GM19035 (cell line): ENCODE measurements around the gene STK32B.
"Not testable (repeated sequence)": the region's sequence is repeated elsewhere in the genome, so short reads cannot be mapped to it uniquely, and the experiment has no call there.

Experiments
- ATAC-seq: cut with Tn5 transposase; IDR thresholded peaks from one replicate; pipeline ENCODE4 v1.9.1; 2021; ENCODE audit not compliant: unreplicated experiment

Gene STK32B

DNA sequence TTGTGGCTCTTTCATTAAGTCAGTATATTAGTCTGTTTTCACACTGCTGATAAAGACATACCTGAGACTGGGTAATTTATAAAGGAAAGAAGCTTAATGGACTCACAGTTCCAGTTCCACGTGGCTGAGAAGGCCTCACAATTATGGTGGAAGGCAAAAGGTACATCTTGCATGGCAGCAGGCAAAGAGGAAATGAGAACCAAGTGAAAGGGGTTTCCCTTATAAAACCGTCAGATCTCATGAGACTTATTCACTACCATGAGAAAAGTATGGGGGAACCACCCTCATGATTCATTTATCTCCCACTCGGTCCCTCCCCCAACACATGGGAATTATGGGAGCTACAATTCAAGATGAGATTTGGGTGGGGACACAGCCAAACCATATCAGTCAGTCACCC, 15.7 kb downstream of the STK32B start:
- not testable (repeated sequence) for ATAC-seq

GRCh38 chr4:5067908-5068307, 16.6 kb downstream of the STK32B start:
- no peak for ATAC-seq

DNA sequence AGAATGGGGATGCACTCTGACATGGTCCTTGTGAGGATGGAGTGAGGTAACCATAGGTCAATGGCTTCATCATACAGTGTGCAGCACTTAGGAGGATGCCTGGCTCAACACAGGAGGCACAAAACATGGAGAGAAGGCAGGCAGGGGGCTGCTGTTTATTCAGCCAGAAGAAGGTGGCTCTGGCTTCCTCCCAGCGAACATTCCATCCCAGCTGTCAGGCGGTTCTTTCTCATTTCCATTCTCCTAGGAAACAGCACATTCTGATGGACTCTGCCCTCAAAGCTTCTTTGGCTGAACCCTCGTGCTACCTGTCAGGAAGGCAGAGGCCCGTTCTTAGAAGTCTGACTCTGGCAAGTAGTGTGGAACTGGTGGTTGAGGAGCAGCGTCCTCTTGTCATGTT, 18.6 kb downstream of the STK32B start:
- no peak for ATAC-seq

GRCh38 chr4:5072948-5073347, 21.7 kb downstream of the STK32B start:
- ATAC-seq: no peak

DNA sequence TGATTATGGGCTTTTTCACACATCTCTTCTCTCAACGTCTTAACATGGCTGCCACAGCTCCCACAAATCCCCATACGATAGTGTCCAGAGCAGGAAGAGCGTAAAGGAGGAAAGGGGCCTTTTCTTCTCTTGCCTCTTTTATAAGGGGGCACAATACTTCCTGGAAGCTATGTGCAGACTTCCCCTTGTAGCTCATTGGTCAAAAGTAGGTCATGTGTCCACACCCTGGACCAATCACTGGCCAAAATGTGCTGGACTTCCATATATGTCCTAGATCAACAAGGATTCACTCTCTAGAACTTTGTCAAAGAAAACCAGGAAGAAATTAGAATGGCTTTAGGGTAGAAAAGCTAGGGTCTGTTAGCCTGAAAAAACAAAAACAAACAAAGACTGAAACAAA, 26.7 kb downstream of the STK32B start:
- no peak for ATAC-seq

DNA sequence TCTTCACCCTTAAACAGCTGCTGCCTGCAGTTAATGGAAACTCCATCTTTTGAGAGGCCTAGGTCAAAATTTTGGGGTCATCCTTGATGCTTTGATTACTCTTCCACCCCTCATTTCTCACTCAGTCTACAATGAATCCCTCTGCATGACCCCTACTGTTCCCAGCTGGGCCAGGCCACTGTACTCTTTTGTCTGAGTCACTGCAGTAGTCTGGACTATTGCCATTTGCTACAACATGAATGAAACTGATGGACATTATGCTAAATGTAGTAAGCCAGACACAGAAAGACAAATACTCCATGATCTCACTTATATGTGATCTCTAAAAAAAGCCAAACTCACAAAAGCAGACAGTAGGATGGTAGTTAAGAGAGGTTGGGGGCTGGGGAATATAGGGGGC, 28.3 kb downstream of the STK32B start:
- ATAC-seq: no peak

DNA sequence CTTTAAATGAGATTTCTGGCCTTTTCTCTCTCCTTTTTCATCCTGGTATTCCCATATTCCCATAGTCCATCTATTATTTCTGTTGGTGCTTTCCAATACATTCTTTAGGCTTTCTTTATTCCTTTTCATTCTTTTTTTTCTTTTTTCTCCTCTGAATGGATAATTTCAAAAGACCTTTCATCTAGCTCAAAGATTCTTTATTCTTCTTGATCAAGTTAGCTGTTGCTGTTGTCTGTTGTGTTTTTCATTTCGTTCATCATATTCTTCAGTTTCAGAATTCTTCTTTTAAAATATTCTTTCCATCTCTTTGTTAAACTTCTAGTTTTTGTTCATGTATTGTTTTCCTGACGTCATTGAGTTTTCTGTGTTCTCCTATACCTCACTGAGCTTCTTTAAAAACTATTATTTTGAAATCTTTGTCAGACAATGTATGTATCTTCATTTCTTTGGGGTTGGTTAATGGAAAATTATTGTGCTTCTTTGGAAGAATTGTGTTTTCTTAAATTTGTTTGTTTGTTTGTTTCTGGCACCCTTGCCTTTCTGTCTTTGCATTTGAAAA, 30.2 kb downstream of the STK32B start:
- ATAC-seq: no peak

DNA sequence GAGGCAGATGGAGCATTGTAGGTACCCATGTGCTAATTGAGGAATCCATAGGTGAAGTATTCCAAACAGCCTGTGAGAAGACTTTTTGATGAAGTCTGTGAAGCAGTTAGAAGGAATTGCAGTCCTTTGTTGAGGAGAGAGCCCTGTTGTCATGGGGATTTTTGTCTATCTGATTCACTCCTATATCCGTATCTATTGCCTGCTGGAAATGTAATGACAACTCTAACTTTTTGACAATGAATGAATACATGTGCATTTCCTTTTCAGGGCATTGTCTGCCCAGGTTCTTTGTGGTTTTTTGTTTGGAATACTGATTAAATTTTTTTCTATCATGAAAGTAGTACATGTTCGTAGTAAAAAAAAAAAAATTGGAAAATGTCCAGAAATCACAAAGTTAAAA, 31.1 kb downstream of the STK32B start:
- ATAC-seq: no peak

DNA sequence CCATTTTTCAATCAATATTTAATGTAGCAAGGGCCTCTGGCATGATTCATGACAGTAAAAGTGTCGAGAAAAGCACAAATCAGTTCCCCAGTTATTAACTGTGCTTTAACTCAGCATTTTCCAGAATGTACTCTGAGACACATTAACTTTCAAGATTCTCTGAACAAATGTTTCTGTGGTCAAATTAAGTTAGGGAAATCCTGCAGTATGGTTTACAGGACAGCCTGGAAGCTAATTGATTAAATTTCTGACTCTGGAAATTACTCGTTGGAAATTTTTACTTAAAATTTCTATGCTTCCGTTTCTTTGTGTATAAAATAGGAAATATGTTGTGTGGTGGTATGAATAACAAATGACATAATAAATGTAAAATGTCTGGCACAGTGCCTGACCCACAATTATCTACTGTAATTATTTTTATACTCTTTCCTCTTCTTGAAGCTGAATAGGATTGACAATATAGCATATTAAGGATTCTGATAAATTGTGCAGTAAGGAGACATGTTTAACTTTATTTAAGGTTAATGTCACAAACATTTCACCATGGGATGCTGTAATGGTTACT, 33.7 kb downstream of the STK32B start:
- ATAC-seq: no peak

DNA sequence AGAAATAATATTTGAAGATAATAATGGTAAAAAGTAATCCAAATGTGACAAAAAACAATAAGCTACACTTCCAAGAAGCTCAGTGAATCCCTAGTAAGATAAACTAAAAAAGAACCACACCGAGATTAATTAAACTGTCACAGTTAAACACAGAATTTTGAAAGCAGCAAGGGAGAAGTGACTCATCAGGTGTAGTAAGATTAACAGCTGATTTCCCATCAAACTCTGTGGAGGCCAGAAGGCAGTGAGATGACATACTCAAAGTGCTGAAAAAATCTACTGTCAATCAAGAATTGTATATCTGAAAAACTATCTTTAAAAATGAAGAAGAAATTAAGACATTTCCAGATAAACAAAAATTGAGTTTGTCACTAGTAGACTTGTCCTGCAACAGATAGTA, 35.3 kb downstream of the STK32B start:
- ATAC-seq: no peak

GRCh38 chr4:5096261-5096660, 45.0 kb downstream of the STK32B start:
- no peak for ATAC-seq

DNA sequence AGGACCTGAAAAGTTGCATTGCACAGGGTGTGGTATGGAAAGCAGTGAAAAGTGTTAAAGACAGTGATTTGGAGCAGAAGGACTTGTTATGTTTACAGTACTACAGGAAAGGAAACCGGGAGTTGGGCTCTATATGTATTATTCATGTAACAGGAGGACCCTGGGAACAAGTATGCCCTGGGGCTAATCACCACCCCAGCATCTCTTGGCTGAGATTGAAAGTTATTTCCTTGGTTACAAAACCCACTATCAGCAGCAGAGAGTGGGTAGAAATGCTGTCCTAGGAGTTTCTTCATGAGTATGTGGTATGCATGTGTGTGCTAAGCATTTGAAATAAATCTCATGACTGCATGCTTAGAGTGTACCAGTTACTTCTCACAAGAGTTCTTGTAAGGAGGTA, 46.9 kb downstream of the STK32B start:
- ATAC-seq: no peak

DNA sequence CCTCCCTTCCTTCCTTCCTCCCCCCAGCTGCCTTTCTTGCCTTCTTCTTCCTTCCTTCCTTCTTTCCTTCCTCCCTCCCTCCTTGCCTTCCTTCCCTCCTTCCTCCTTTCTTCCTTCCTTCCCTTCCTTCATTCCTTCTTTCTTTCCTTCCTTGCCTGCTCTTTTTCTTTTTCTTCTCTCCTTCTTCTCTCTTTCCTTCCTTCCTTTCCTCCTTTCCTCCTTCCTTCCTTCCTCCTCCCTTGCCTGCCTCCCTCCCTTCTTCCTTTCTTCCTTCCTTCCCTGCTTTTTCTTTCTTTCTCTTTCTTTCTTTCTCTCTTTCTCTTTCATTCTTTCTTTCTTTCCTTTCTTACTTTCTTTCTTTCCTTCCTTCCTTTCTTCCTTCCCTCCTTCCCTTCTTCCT, 49.1 kb downstream of the STK32B start:
- ATAC-seq: no peak

- ATAC-seq: no peak
These were observed 49.7 kb downstream of the STK32B start for GRCh38 chr4:5100986-5101385.

DNA sequence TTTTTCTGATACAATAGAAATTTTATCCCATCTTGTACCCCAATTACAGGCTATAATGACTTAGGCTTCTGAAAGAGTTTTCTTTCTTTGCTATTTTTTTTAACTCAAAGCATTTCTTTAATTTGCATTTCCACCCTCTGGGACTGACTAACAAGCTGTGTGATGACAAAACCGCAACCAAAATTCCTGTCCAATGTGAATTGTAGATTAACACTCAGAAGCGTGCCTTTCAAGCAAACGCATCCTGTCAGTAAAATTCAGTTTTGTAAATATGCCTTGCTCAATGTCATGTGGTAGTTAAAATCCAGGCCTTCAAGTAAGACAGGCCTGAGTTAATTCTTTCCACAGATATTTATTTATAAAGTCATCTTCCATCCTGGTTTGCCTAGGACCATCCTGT, 50.3 kb downstream of the STK32B start:
- ATAC-seq: no peak

DNA sequence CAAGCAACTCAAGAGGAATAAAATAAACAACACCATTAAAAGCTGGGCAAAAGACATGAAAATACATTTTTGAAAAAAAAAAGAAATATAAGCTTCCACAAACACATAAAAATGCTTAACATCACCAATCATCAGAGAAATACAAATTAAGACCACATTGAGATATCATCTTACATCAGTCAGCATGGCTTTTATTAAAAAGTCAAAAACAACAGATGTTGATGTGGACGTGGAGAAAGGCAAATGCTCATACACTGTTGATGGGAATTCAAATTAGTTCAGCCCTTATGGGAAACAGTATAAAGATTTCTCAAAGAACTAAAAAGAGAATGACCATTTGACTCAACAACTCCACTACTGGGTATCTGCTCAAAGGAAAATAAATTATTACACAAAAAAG, 59.6 kb downstream of the STK32B start:
- no peak for ATAC-seq

DNA sequence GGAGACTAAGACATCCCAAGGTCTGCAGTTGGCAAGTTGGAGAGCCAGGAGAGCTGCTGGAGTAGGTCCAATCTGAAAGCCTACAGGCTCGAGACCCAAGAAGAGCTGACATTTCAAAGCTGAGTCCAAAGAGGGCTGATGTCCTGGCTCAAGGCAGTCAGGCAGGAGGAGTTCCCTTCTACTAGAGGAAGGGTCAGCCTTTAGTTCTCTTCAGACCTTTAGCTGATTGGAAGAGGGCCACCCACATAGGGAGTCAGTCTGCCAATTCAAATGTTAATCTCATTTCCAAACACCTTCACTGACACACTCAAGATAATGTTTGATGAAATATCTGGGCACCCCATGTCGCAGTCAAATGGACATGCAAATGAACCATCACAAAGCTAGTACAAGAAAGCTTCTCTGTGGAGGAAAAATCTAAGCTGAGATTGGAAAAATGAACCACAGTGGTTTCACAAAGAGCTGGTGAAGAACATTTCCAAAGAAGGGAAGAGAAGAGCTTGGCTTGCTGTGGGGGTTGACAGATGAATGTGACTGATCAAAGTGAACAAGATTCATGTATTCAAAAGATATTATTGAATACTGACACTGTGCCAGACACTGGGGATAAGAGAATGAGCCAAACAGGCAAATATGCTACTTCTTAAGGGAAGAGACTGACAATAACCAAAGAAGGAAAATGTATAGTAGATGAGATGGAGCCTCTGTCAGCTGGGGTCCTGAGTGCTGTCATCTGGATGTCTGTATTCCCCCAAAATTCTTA, 61.2 kb downstream of the STK32B start:
- ATAC-seq: no peak

DNA sequence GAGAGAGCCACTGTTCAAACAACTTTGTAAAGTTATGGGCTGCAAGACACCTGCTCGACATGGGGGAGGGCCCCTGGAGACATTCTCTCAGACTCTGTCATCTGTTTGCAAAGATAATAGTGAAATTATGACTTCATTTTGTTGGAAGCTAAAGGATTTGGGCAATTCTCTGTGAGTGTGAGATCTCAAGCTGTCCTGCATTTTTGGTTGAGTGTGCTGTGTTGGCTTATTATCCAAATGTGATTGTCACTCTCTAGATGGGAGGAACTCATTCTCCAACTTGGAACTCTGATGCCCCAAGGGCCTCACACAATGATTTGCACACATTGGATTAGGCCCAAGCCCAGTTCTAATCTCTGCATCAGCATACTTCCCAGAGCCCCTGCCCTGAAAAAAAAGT, 63.7 kb downstream of the STK32B start:
- no peak for ATAC-seq

- no peak for ATAC-seq
These were observed 67.0 kb downstream of the STK32B start for GRCh38 chr4:5118091-5118786.

DNA sequence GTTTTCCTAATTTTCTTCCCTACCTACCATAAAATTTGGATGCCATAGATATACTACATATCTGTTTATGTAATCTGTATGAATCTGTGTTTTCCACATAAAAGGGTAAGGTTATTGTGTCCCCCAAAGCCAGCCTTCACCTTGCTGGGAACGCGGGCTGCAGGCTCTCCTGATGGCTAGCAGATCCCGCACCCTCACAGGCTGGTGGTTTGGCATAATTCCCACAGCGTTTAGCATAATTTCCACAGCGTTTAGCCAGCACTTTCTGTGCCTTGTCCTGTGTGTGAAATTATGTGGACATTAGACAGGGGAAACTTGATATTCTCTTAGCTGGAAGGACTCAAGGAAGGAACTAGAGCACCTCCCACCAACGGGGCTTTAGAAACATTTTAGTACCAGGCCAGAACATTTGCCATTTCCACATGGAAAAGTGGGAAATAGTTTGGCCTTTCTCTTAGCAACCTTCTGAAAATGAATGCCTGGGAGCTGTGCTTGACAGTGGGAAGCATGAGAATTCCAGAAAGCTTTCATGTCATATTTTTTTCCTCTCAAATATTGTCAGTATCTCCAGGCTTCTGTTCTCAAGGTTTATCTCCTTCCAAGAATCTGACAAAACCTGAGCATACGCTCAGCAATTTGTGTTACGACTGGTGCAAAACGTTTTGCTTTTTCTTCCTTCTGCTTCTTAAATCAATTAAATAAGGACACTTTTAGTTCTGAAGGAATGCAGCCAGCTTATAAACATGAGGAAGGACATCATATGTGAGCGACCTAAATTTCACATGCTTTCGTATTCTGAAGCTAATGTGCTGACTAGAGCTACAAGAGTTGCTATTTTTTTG, 67.9 kb downstream of the STK32B start:
- ATAC-seq: no peak

DNA sequence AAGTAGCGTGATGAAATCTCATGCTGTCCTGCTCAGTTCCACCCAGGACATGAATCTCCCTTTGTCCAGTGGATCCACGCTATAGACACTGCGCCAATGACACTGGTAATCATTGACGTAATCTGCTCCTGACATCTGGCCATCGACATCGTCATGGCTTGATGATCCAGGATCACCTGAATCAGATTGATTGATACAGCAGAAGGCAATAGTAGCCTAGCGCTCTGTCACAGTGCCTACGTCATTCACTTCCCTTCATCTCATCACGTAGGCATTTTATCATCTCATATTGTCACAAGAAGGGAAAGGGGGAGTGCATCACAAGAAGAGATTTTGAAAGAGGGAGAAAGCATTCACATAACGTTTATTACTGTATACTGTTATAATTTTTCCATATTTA, 68.8 kb downstream of the STK32B start:
- ATAC-seq: no peak
